Activated T-cell treated with anti-CD3 and anti-CD28 coated beads, Interleukin-2, amount 50 U/mL, for 72 hours (primary cell): ENCODE measurements around the gene ELAC1. TPM values are rescaled to one million over a fixed set of nuclear protein-coding genes. Genes with fewer than 3 reads are reported as not detected.
"Not testable (repeated sequence)": the region's sequence is repeated elsewhere in the genome, so short reads cannot be mapped to it uniquely, and the experiment has no call there.

Source experiments
- ATAC-seq, 2 donors: fragments of 150-1000 bp; cut with Tn5 transposase; replicated peaks in 1 of 2; 2 replicates each; pipeline ENCODE4 v1.10.0; 2021; ENCODE audit warnings: moderate library complexity in 2 of 2, mild to moderate bottlenecking in 1 of 2
- DNase-seq, 2 donors: peaks; one replicate each; pipeline ENCODE4 v3.0.0; 2021 to 2022; ENCODE audit warnings: mixed read lengths in 1 of 2
- H3K27ac Mint-ChIP-seq: one replicate; pipeline ENCODE4 v1.8.0; 2022; ENCODE audit warnings: mild to moderate bottlenecking, moderate library complexity, mixed read lengths
- H3K27me3 Mint-ChIP-seq: one replicate; pipeline ENCODE4 v1.8.0; 2022; ENCODE audit warnings: low read depth, mixed read lengths
- H3K36me3 Mint-ChIP-seq, 2 donors: one replicate each; pipeline ENCODE4 v1.8.0; 2022; ENCODE audit warnings: mixed read lengths in 2 of 2, mild to moderate bottlenecking in 1 of 2; ENCODE audit not compliant: insufficient read depth in 2 of 2
- H3K4me1 Mint-ChIP-seq: one replicate; pipeline ENCODE4 v1.8.0; 2022; ENCODE audit warnings: low read depth, mixed read lengths
- H3K4me3 Mint-ChIP-seq, 2 donors: one replicate each; pipeline ENCODE4 v1.8.0; 2022; ENCODE audit warnings: mild to moderate bottlenecking in 2 of 2, mixed read lengths in 2 of 2, moderate library complexity in 2 of 2
- H3K9me3 Mint-ChIP-seq, 2 donors: one replicate each; pipeline ENCODE4 v1.8.0; 2022; ENCODE audit warnings: mixed read lengths in 2 of 2
- total RNA-seq, 2 donors: library from RNA; stranded (reverse); gene quantifications; one replicate each; pipeline ENCODE4 v1.2.3, GENCODE V29; 2022

The ELAC1 gene
- total RNA-seq, 2 donors from 2014 or later: 8.8 to 9.4 TPM

GRCh38 chr18:50947899-50948298 lies 19.9 kb upstream of the ELAC1 start:
- DNase-seq (no peak), ATAC-seq (no peak)
- H3K4me3 Mint-ChIP-seq: no peak overlapping the region
- peaks cover 5 to 15% of the 10 kb centered on the region in 2 donors for H3K36me3 Mint-ChIP-seq
- no peak overlapping the region for H3K27ac Mint-ChIP-seq
- no peaks in the 10 kb centered on the region for H3K9me3 Mint-ChIP-seq
- H3K4me1 Mint-ChIP-seq: peaks cover 6% of the 10 kb centered on the region
- no peaks in the 10 kb centered on the region for H3K27me3 Mint-ChIP-seq

GRCh38 chr18:50949185-50949584 lies 18.7 kb upstream of the ELAC1 start:
- peaks cover 5 to 13% of the 10 kb centered on the region in 2 donors for H3K36me3 Mint-ChIP-seq
- H3K9me3 Mint-ChIP-seq: no peaks in the 10 kb centered on the region
- no peak overlapping the region for H3K27ac Mint-ChIP-seq
- ATAC-seq: no peak
- no peaks in the 10 kb centered on the region for H3K27me3 Mint-ChIP-seq
- no peak for DNase-seq
- H3K4me3 Mint-ChIP-seq: no peak overlapping the region
- peaks cover 6% of the 10 kb centered on the region for H3K4me1 Mint-ChIP-seq

- no peaks in the 10 kb centered on the region for H3K27me3 Mint-ChIP-seq
- H3K4me1 Mint-ChIP-seq: peaks cover 6% of the 10 kb centered on the region
- DNase-seq (no peak), ATAC-seq (no peak)
- peaks cover 5 to 11% of the 10 kb centered on the region in 2 donors for H3K36me3 Mint-ChIP-seq
- H3K9me3 Mint-ChIP-seq: no peaks in the 10 kb centered on the region
- no peak overlapping the region for H3K27ac Mint-ChIP-seq
- no peak overlapping the region for H3K4me3 Mint-ChIP-seq
Observed at GRCh38 chr18:50950626-50951025, 17.2 kb upstream of the ELAC1 start.

- no peaks in the 10 kb centered on the region for H3K9me3 Mint-ChIP-seq
- no peak overlapping the region for H3K27ac Mint-ChIP-seq
- peaks cover 0 to 2% of the 10 kb centered on the region in 2 donors for H3K36me3 Mint-ChIP-seq
- no peak overlapping the region for H3K4me3 Mint-ChIP-seq
- H3K4me1 Mint-ChIP-seq: no peaks in the 10 kb centered on the region
- DNase-seq (no peak), ATAC-seq (no peak)
- peaks cover 4% of the 10 kb centered on the region for H3K27me3 Mint-ChIP-seq
Observed at GRCh38 chr18:50953822-50954221, 14.0 kb upstream of the ELAC1 start.

GRCh38 chr18:50955253-50955652 lies 12.6 kb upstream of the ELAC1 start:
- no peaks in the 10 kb centered on the region for H3K9me3 Mint-ChIP-seq
- ATAC-seq: no peak
- H3K27ac Mint-ChIP-seq: no peak overlapping the region
- H3K4me3 Mint-ChIP-seq: no peak overlapping the region
- peaks cover 10% of the 10 kb centered on the region for H3K27me3 Mint-ChIP-seq
- peaks cover 0 to 4% of the 10 kb centered on the region in 2 donors for H3K36me3 Mint-ChIP-seq
- H3K4me1 Mint-ChIP-seq: no peaks in the 10 kb centered on the region
- no peak for DNase-seq

- ATAC-seq (no peak), DNase-seq (no peak)
- Mint-ChIP-seq H3K27me3 (peaks cover 10% of the 10 kb centered on the region), H3K27ac (no peak overlapping the region), H3K4me3 (no peak overlapping the region), H3K9me3 (no peaks in the 10 kb centered on the region), H3K36me3 (peaks cover 0 to 4% of the 10 kb centered on the region in 2 donors), H3K4me1 (no peaks in the 10 kb centered on the region)
Observed at GRCh38 chr18:50956116-50956515, 11.7 kb upstream of the ELAC1 start.

- Mint-ChIP-seq H3K27me3 (peaks cover 10% of the 10 kb centered on the region), H3K27ac (no peak overlapping the region), H3K4me3 (no peak overlapping the region), H3K4me1 (no peaks in the 10 kb centered on the region), H3K36me3 (peaks cover 12 to 35% of the 10 kb centered on the region in 2 donors), H3K9me3 (peaks cover 9 to 14% of the 10 kb centered on the region in 2 donors)
- ATAC-seq (no peak), DNase-seq (no peak)
Observed at GRCh38 chr18:50961974-50962373, 5.9 kb upstream of the ELAC1 start.

- H3K36me3 Mint-ChIP-seq: peaks cover 4 to 7% of the 10 kb centered on the region in 2 donors
- peaks cover 0 to 4% of the 10 kb centered on the region in 2 donors for H3K9me3 Mint-ChIP-seq
- peaks cover 42% of the 10 kb centered on the region for H3K4me1 Mint-ChIP-seq
- peak overlapping the region; percentile 74 for H3K27ac Mint-ChIP-seq
- H3K4me3 Mint-ChIP-seq: peak overlapping the region; percentile 84 to 94
- ATAC-seq: no peak
- no peak for DNase-seq
- no peaks in the 10 kb centered on the region for H3K27me3 Mint-ChIP-seq
Observed at GRCh38 chr18:50969448-50969847, 1.6 kb downstream of the ELAC1 start.

GRCh38 chr18:50970006-50970405 lies 2.2 kb downstream of the ELAC1 start:
- Mint-ChIP-seq H3K4me3 (peak overlapping the region in 1 of 2 donors; percentile 66), H3K36me3 (peaks cover 3 to 11% of the 10 kb centered on the region in 2 donors), H3K27me3 (no peaks in the 10 kb centered on the region), H3K27ac (peak overlapping the region; percentile 74), H3K4me1 (peaks cover 42% of the 10 kb centered on the region), H3K9me3 (peaks cover 0 to 3% of the 10 kb centered on the region in 2 donors)
- ATAC-seq: no peak
- no peak for DNase-seq

- not testable (repeated sequence) for H3K9me3 Mint-ChIP-seq, ATAC-seq, H3K27me3 Mint-ChIP-seq, H3K27ac Mint-ChIP-seq
- DNase-seq: peak in 1 of 2 donors; percentile 10
- Mint-ChIP-seq H3K36me3 (peaks cover 12 to 24% of the 10 kb centered on the region in 2 donors), H3K4me3 (peak overlapping the region in 1 of 2 donors; percentile 79), H3K4me1 (peaks cover 42% of the 10 kb centered on the region)
Observed at GRCh38 chr18:50972404-50972803, 4.6 kb downstream of the ELAC1 start.

- peaks cover 42% of the 10 kb centered on the region for H3K4me1 Mint-ChIP-seq
- H3K27me3 Mint-ChIP-seq: no peaks in the 10 kb centered on the region
- peaks cover 23 to 30% of the 10 kb centered on the region in 2 donors for H3K36me3 Mint-ChIP-seq
- peaks cover 8 to 9% of the 10 kb centered on the region in 2 donors for H3K9me3 Mint-ChIP-seq
- peak overlapping the region; percentile 97 for H3K27ac Mint-ChIP-seq
- DNase-seq: peak; percentile 31 to 32
- ATAC-seq: peak; percentile 97
- H3K4me3 Mint-ChIP-seq: peak overlapping the region; percentile 66 to 79
Observed at GRCh38 chr18:50973367-50974126, 5.7 kb downstream of the ELAC1 start.

GRCh38 chr18:50977037-50977760 lies 9.4 kb downstream of the ELAC1 start:
- H3K27me3 Mint-ChIP-seq: no peaks in the 10 kb centered on the region
- H3K36me3 Mint-ChIP-seq: peaks cover 28 to 29% of the 10 kb centered on the region in 2 donors
- no peak overlapping the region for H3K4me3 Mint-ChIP-seq
- no peak overlapping the region for H3K27ac Mint-ChIP-seq
- H3K9me3 Mint-ChIP-seq: peaks cover 9 to 10% of the 10 kb centered on the region in 2 donors
- ATAC-seq (no peak), DNase-seq (no peak)
- peaks cover 21% of the 10 kb centered on the region for H3K4me1 Mint-ChIP-seq

GRCh38 chr18:50981381-50981780 lies 13.5 kb downstream of the ELAC1 start:
- H3K27me3 Mint-ChIP-seq: no peaks in the 10 kb centered on the region
- no peak for ATAC-seq
- peaks cover 16 to 19% of the 10 kb centered on the region in 2 donors for H3K36me3 Mint-ChIP-seq

More at GRCh38 chr18:50981381-50981780, 13.5 kb downstream of the ELAC1 start:
- no peak overlapping the region for H3K27ac Mint-ChIP-seq
- no peaks in the 10 kb centered on the region for H3K4me1 Mint-ChIP-seq
- DNase-seq: no peak
- no peak overlapping the region for H3K4me3 Mint-ChIP-seq
- H3K9me3 Mint-ChIP-seq: peaks cover 3 to 5% of the 10 kb centered on the region in 2 donors
